HL-60 (cell line): ENCODE results near the gene VWA8.

Experiments
- DNase-seq, 2 experiments: peaks; one replicate each; pipeline ENCODE4 v3.0.0-alpha.2; 2010 to 2020; ENCODE audit warnings: low read depth in 1 of 2, low spot score in 1 of 2
- H3K27ac ChIP-seq: fragments of 250-450 bp; sonication (Bioruptor Pico); replicated peaks from 2 replicates; pipeline ENCODE4 v1.5.1; 2020; ENCODE audit warnings: mild to moderate bottlenecking, moderate library complexity
- H3K27me3 ChIP-seq: fragments of 250-450 bp; sonication (Bioruptor Pico); 2 replicates; pipeline ENCODE4 v1.5.1; 2021; ENCODE audit warnings: mild to moderate bottlenecking, moderate library complexity; ENCODE audit not compliant: insufficient read depth, poor library complexity, severe bottlenecking
- H3K4me3 ChIP-seq: replicated peaks from 2 replicates; pipeline ENCODE4 v1.5.1; 2011; ENCODE audit warnings: mild to moderate bottlenecking, control low read depth, low read length; ENCODE audit not compliant: insufficient read depth
- GABPA ChIP-seq: IDR thresholded peaks from 2 replicates; pipeline ENCODE4 v1.6.1; 2012; ENCODE audit warnings: low read depth
- POLR2AphosphoS5 ChIP-seq: IDR thresholded peaks from 2 replicates; pipeline ENCODE4 v1.6.1; 2012; ENCODE audit warnings: low read depth
- SPI1 ChIP-seq: IDR thresholded peaks from 2 replicates; pipeline ENCODE4 v1.6.1; 2012; ENCODE audit warnings: low read depth, mild to moderate bottlenecking, borderline replicate concordance
- TF ChIP-seq, protein P1 (sequence below): IDR thresholded peaks from 2 replicates; pipeline ENCODE4 v1.6.1; 2012; ENCODE audit warnings: low read depth; ENCODE audit not compliant: insufficient replicate concordance
- TF ChIP-seq, protein P2 (sequence below): IDR thresholded peaks from one replicate; pipeline ENCODE4 v1.5.1; 2011; ENCODE audit warnings: low read length, control low read depth, inconsistent platforms; ENCODE audit not compliant: insufficient read depth

VWA8 gene

DNA sequence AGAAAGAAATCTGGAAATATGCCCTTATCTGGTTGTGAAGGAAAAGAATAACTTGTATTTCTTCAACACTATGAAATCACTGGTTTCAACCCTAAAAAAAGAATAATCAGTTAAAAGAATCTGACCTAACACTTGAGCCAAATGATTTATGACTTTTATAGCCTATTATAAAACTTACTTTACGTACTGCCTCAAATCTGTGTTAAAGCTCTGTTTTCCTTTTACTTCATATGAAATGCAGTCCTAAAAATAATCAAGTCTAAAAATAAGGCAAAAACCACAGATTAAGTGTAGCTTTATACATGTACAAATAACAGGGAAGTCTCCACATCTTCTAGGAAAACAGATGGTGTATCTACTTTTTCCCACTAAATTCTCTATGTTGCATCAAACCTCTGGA lies 101.3 kb downstream of the VWA8 start:
- no peak for DNase-seq
- H3K27me3 ChIP-seq = no peaks in the 10 kb centered on the region
- H3K27ac ChIP-seq = no peak overlapping the region
- TF ChIP-seq, protein P1, sequence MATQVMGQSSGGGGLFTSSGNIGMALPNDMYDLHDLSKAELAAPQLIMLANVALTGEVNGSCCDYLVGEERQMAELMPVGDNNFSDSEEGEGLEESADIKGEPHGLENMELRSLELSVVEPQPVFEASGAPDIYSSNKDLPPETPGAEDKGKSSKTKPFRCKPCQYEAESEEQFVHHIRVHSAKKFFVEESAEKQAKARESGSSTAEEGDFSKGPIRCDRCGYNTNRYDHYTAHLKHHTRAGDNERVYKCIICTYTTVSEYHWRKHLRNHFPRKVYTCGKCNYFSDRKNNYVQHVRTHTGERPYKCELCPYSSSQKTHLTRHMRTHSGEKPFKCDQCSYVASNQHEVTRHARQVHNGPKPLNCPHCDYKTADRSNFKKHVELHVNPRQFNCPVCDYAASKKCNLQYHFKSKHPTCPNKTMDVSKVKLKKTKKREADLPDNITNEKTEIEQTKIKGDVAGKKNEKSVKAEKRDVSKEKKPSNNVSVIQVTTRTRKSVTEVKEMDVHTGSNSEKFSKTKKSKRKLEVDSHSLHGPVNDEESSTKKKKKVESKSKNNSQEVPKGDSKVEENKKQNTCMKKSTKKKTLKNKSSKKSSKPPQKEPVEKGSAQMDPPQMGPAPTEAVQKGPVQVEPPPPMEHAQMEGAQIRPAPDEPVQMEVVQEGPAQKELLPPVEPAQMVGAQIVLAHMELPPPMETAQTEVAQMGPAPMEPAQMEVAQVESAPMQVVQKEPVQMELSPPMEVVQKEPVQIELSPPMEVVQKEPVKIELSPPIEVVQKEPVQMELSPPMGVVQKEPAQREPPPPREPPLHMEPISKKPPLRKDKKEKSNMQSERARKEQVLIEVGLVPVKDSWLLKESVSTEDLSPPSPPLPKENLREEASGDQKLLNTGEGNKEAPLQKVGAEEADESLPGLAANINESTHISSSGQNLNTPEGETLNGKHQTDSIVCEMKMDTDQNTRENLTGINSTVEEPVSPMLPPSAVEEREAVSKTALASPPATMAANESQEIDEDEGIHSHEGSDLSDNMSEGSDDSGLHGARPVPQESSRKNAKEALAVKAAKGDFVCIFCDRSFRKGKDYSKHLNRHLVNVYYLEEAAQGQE = no peak
- TF ChIP-seq GABPA = no peak
- no peak for TF ChIP-seq POLR2AphosphoS5
- TF ChIP-seq, protein P2, sequence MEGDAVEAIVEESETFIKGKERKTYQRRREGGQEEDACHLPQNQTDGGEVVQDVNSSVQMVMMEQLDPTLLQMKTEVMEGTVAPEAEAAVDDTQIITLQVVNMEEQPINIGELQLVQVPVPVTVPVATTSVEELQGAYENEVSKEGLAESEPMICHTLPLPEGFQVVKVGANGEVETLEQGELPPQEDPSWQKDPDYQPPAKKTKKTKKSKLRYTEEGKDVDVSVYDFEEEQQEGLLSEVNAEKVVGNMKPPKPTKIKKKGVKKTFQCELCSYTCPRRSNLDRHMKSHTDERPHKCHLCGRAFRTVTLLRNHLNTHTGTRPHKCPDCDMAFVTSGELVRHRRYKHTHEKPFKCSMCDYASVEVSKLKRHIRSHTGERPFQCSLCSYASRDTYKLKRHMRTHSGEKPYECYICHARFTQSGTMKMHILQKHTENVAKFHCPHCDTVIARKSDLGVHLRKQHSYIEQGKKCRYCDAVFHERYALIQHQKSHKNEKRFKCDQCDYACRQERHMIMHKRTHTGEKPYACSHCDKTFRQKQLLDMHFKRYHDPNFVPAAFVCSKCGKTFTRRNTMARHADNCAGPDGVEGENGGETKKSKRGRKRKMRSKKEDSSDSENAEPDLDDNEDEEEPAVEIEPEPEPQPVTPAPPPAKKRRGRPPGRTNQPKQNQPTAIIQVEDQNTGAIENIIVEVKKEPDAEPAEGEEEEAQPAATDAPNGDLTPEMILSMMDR = no peak
- no peak for TF ChIP-seq SPI1
- no peak overlapping the region for H3K4me3 ChIP-seq

DNA sequence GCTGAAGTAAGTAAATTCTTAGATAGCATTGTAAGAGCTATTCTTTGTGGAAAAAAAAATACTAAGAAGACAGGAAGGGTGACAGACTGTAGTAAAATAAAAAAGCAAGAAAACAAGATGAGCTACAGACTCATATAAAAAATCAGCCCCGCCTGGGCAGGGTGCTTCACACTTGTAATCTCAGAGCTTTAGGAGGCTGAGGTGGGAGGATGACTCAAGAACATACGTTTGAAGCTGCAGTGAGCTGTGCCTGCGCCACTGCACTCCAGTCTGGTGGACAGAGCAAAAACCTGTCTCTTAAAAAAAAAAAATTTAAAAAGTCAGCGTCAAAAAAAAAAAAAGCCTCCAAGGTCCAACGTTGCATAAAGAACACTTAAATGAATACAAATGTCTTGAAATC lies 102.1 kb downstream of the VWA8 start:
- TF ChIP-seq GABPA (no peak), POLR2AphosphoS5 (no peak), SPI1 (no peak)
- TF ChIP-seq, protein P1 = no peak
- TF ChIP-seq, protein P2 = no peak
- H3K4me3 ChIP-seq = no peak overlapping the region
- H3K27ac ChIP-seq = no peak overlapping the region
- no peak for DNase-seq
- no peaks in the 10 kb centered on the region for H3K27me3 ChIP-seq

DNA sequence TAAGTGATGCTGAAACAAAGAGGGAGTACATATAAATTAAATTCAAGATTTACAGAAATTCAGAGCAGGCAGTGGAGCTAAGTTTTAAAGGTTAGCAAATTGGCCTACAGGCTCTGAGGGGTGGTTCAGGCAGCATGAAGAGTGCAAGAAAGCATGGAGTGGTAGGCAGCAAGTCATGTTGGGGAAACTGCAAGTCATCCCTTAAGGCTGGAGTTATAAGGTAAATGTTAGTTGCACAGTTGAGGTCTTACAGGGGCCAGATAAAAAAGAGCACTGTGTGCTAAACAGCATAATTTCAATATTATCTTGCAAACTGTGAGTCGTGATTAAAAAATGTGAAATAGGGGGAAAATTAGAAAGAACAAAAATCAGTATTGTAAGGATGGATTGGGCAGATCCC lies 106.2 kb downstream of the VWA8 start:
- Histone ChIP-seq H3K4me3 (no peak overlapping the region), H3K27me3 (no peaks in the 10 kb centered on the region), H3K27ac (no peak overlapping the region)
- no peak for TF ChIP-seq GABPA
- DNase-seq = no peak

DNA sequence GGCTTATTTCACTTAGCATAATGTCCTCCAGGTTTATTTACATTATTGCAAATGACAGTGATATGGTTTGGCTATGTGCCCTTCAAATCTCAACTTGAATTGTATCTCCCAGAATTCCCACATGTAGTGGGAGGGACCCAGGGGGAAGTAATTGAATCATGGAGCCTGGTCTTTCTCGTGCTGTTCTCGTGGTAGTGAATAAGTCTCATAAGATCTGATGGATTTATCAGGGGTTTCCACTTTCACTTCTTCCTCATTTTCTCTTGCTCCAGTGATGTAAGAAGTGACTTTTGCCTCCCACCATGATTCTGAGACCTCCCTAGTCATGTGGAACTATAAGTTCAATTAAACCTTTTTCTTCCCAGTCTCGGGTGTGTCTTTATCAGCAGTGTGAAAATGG lies 109.6 kb downstream of the VWA8 start:
- DNase-seq = no peak
- TF ChIP-seq GABPA (no peak), POLR2AphosphoS5 (no peak), SPI1 (no peak)
- TF ChIP-seq, protein P2 = no peak
- TF ChIP-seq, protein P1 = no peak
- no peaks in the 10 kb centered on the region for H3K27me3 ChIP-seq
- no peak overlapping the region for H3K27ac ChIP-seq
- H3K4me3 ChIP-seq = no peak overlapping the region
